Measurements from ENCODE around the gene MGAT5B.

The MGAT5B gene

GRCh38 chr17:76901542-76902197, 33.5 kb downstream of the MGAT5B start:
- in situ Hi-C loops (cut with HindIII; ENCODE audit: low sequenced_read_pairs), result no loop called here

GRCh38 chr17:76902476-76902875, 34.3 kb downstream of the MGAT5B start:
- in situ Hi-C loops (cut with HindIII; ENCODE audit: low sequenced_read_pairs), result no loop called here

- in situ Hi-C loops (cut with HindIII; ENCODE audit: low sequenced_read_pairs), result no loop called here
Measured at GRCh38 chr17:76903631-76904030, 35.4 kb downstream of the MGAT5B start.

GRCh38 chr17:76904116-76904515, 35.9 kb downstream of the MGAT5B start:
- in situ Hi-C loops (cut with HindIII; ENCODE audit: low sequenced_read_pairs), result no loop called here

- in situ Hi-C loops (cut with HindIII; ENCODE audit: low sequenced_read_pairs), result no loop called here
Measured at GRCh38 chr17:76905036-76905435, 36.8 kb downstream of the MGAT5B start.

- in situ Hi-C loops (cut with HindIII; ENCODE audit: low sequenced_read_pairs), result no loop called here
Measured at GRCh38 chr17:76905836-76906235, 37.6 kb downstream of the MGAT5B start.

GRCh38 chr17:76906463-76906862, 38.3 kb downstream of the MGAT5B start:
- in situ Hi-C loops (cut with HindIII; ENCODE audit: low sequenced_read_pairs), result no loop called here

GRCh38 chr17:76907352-76907751, 39.1 kb downstream of the MGAT5B start:
- in situ Hi-C loops (cut with HindIII; ENCODE audit: low sequenced_read_pairs), result no loop called here

GRCh38 chr17:76909971-76910760, 42.0 kb downstream of the MGAT5B start:
- in situ Hi-C loops (cut with HindIII; ENCODE audit: low sequenced_read_pairs), result no loop called here

- in situ Hi-C loops (cut with HindIII; ENCODE audit: low sequenced_read_pairs), result no loop called here
Measured at GRCh38 chr17:76911299-76912017, 43.3 kb downstream of the MGAT5B start.

- in situ Hi-C loops (cut with HindIII; ENCODE audit: low sequenced_read_pairs), result no loop called here
Measured at GRCh38 chr17:76912421-76913164, 44.4 kb downstream of the MGAT5B start.

- in situ Hi-C loops (cut with HindIII; ENCODE audit: low sequenced_read_pairs), result no loop called here
Measured at GRCh38 chr17:76914937-76915336, 46.7 kb downstream of the MGAT5B start.

- in situ Hi-C loops (cut with HindIII; ENCODE audit: low sequenced_read_pairs), result no loop called here
Measured at GRCh38 chr17:76915840-76916510, 47.8 kb downstream of the MGAT5B start.

GRCh38 chr17:76917829-76918228, 49.6 kb downstream of the MGAT5B start:
- in situ Hi-C loops (cut with HindIII; ENCODE audit: low sequenced_read_pairs), result no loop called here

- in situ Hi-C loops (cut with HindIII; ENCODE audit: low sequenced_read_pairs), result no loop called here
Measured at GRCh38 chr17:76918811-76919210, 50.6 kb downstream of the MGAT5B start.

- in situ Hi-C loops (cut with HindIII; ENCODE audit: low sequenced_read_pairs), result loop anchor here (5.0 kb wide), 2 partner anchors 67 to 92 kb away; no protein-coding TSS in a partner anchor
Measured at GRCh38 chr17:76920364-76921139, 52.3 kb downstream of the MGAT5B start.

- in situ Hi-C loops (cut with HindIII; ENCODE audit: low sequenced_read_pairs), result loop anchor here (5.0 kb wide), 2 partner anchors 66 to 91 kb away; no protein-coding TSS in a partner anchor
Measured at GRCh38 chr17:76921340-76922036, 53.3 kb downstream of the MGAT5B start.

GRCh38 chr17:76922084-76922483, 53.9 kb downstream of the MGAT5B start:
- in situ Hi-C loops (cut with HindIII; ENCODE audit: low sequenced_read_pairs), result loop anchor here (5.0 kb wide), 2 partner anchors 65 to 90 kb away; no protein-coding TSS in a partner anchor

- in situ Hi-C loops (cut with HindIII; ENCODE audit: low sequenced_read_pairs), result loop anchor here (5.0 kb wide), 2 partner anchors 64 to 89 kb away; no protein-coding TSS in a partner anchor
Measured at GRCh38 chr17:76922967-76923366, 54.8 kb downstream of the MGAT5B start.

All from endothelial cell of hepatic sinusoid (primary cell).